Neutrophil (primary cell): ENCODE measurements around the gene ARMC7.

Experiments
- H3K27ac ChIP-seq: fragments of 200-600 bp; sonication (generic); 2 replicates; pipeline ENCODE4 v1.5.1; 2016; ENCODE audit warnings: mild to moderate bottlenecking, moderate library complexity
- H3K27me3 ChIP-seq: fragments of 200-600 bp; sonication (generic); 2 replicates; pipeline ENCODE4 v1.6.0; 2016; ENCODE audit warnings: mild to moderate bottlenecking
- H3K36me3 ChIP-seq: fragments of 200-600 bp; sonication (generic); 2 replicates; pipeline ENCODE4 v1.5.1; 2017
- H3K4me1 ChIP-seq, 2 experiments: fragments of 200-600 bp in 1 of 2; sonication (generic) in 1 of 2; 1 replicate in 1 of 2; 2 replicates in 1 of 2; pipeline versions ENCODE4 v1.5.1 to v1.6.1; 2013 to 2016; ENCODE audit warnings: low read depth in 1 of 2, low read length in 1 of 2, mild to moderate bottlenecking in 1 of 2, moderate library complexity in 1 of 2; ENCODE audit not compliant: control insufficient read depth in 1 of 2, insufficient read depth in 1 of 2
- H3K4me3 ChIP-seq, 2 experiments: fragments of 200-600 bp in 1 of 2; sonication (generic) in 1 of 2; 1 replicate in 1 of 2; 2 replicates in 1 of 2; pipeline ENCODE4 v1.5.1; 2013 to 2016; ENCODE audit warnings: low read depth in 1 of 2, low read length in 1 of 2, mild to moderate bottlenecking in 1 of 2, moderate library complexity in 1 of 2
- H3K9me3 ChIP-seq: fragments of 200-600 bp; sonication (generic); 2 replicates; pipeline ENCODE4 v1.5.1; 2016
- CTCF ChIP-seq: fragments of 200-600 bp; sonication (generic); IDR thresholded peaks from 2 replicates; pipeline ENCODE4 v1.5.1; 2016; ENCODE audit warnings: antibody characterized with exemption

The ARMC7 gene

GRCh38 chr17:75105126-75106080 is 4.4 kb upstream of the ARMC7 start:
- TF ChIP-seq CTCF: peak; percentile 82
- peaks cover 39% of the 10 kb centered on the region for H3K36me3 ChIP-seq
- no peaks in the 10 kb centered on the region for H3K27me3 ChIP-seq
- no peak overlapping the region for H3K4me3 ChIP-seq
- no peaks in the 10 kb centered on the region for H3K9me3 ChIP-seq
- peak overlapping the region; percentile 33 for H3K27ac ChIP-seq
- H3K4me1 ChIP-seq: peaks cover 25 to 28% of the 10 kb centered on the region in 2 experiments

GRCh38 chr17:75108193-75108592 is 1.6 kb upstream of the ARMC7 start:
- H3K36me3 ChIP-seq: peaks cover 33% of the 10 kb centered on the region
- peaks cover 35% of the 10 kb centered on the region in 2 experiments for H3K4me1 ChIP-seq
- H3K27me3 ChIP-seq: no peaks in the 10 kb centered on the region
- TF ChIP-seq CTCF: no peak
- no peak overlapping the region for H3K4me3 ChIP-seq
- H3K9me3 ChIP-seq: no peaks in the 10 kb centered on the region
- no peak overlapping the region for H3K27ac ChIP-seq

- Histone ChIP-seq H3K27ac (peak overlapping the region; percentile 86), H3K9me3 (no peaks in the 10 kb centered on the region), H3K4me3 (peak overlapping the region; percentile 74 to 97), H3K4me1 (peaks cover 40 to 41% of the 10 kb centered on the region in 2 experiments), H3K36me3 (peaks cover 30% of the 10 kb centered on the region), H3K27me3 (no peaks in the 10 kb centered on the region)
- no peak for TF ChIP-seq CTCF
Observed at GRCh38 chr17:75109046-75109406, 743 bp upstream of the ARMC7 start.

DNA sequence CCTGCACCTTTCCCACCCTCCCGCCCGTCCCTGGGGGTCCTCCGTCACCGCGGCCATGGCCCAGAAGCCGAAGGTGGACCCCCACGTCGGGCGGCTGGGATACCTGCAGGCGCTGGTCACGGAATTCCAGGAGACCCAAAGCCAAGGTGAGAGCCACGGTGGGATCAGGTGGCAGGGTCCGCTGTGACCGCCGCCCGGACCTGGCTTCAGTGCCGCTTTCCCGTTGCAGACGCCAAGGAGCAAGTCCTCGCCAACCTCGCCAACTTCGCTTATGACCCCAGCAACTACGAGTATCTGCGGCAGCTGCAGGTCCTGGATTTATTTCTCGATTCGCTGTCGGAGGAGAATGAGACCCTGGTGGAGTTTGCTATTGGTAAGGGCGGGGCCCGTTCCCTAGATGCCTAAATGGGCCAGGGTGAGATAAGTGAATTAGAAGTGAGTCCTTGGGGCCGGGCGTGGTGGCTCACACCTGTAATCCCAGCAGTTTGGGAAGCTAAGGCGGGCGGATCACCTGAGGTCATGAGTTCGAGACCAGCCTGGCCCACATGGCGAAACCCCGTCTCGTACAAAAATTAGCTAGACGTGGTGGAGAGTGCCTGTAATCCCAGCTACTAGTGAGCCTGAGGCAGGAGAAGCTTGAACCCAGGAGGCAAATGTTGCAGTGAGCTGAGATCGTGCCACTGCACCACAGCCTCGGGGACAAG is 617 bp downstream of the ARMC7 start:
- Histone ChIP-seq H3K27me3 (no peaks in the 10 kb centered on the region), H3K9me3 (no peaks in the 10 kb centered on the region), H3K36me3 (peaks cover 16% of the 10 kb centered on the region), H3K27ac (peak overlapping the region; percentile 86), H3K4me3 (peak overlapping the region; percentile 74 to 97), H3K4me1 (peaks cover 54% of the 10 kb centered on the region in 2 experiments)
- no peak for TF ChIP-seq CTCF

DNA sequence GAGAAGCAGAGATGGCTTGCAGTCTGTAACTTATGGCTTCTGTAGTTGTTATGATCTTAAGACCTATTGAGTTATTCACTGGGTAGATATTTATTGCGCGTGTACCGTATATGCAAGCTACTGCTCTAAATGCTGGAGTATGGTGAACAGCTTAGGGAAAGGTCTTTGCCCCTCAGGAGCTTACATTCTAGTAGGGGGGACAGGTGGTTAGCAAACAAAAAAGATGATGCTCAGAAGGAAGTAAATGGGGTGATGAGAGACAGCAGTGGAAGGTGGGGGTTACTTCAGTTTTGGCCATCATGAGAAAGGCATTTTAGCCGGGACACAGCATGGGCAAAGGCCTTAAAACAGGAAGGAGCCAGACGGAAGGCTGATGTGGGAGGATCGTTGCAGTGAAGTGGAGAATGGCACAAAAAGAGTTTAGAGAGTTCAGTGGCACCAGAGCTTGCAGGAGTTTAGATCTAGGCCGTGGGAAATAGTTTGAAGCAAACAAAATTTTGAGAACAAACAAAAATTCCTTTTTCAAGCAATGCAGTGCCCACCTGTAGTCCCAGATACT is 2.1 kb downstream of the ARMC7 start:
- H3K4me1 ChIP-seq: peaks cover 55 to 58% of the 10 kb centered on the region in 2 experiments
- TF ChIP-seq CTCF: no peak
- H3K27me3 ChIP-seq: no peaks in the 10 kb centered on the region
- H3K36me3 ChIP-seq: peaks cover 19% of the 10 kb centered on the region
- peak overlapping the region in 1 of 2 experiments; percentile 19 for H3K4me3 ChIP-seq
- H3K9me3 ChIP-seq: no peaks in the 10 kb centered on the region
- H3K27ac ChIP-seq: peak overlapping the region; percentile 66
